SHP77 (cell line): ENCODE measurements around the gene LTB4R.
A peak's percentile ranks its signal among the peaks of the same experiment; 100 is the strongest.

Source experiments
- DNase-seq, 2 experiments: peaks; one replicate each; lab custom pipeline; 2025; lab: John Stamatoyannopoulos, UW

LTB4R gene

DNA sequence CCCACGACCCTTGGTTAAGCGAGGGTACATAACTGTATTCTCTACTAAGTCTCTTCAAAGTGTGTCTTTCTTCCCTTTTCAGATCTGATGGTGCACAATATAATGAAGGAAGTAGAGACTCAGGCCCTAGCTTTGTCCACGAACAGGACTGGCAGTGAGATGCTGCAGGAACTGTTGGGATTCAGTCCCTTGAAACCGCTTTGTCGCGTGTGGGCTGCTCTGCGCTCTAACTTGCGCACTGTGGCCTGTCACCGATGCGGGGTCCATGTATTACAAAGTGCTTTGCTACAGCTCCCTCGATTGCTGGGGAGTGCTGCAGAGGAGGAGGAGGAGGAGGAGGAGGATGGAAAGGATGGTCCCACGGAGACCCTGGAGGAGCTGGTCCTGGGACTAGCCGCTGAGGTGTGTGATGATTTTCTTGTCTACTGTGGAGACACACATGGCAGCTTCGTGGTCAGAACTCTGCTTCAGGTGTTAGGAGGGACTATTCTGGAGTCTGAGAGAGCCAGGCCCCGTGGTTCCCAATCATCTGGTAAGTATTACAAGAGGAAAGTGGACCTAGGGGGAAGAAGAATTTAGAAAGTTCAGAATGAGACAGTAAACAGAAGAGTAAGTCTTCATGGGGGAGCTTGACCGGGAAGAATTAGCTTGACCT, 10.8 kb upstream of the LTB4R start:
- DNase-seq: no peak

DNA sequence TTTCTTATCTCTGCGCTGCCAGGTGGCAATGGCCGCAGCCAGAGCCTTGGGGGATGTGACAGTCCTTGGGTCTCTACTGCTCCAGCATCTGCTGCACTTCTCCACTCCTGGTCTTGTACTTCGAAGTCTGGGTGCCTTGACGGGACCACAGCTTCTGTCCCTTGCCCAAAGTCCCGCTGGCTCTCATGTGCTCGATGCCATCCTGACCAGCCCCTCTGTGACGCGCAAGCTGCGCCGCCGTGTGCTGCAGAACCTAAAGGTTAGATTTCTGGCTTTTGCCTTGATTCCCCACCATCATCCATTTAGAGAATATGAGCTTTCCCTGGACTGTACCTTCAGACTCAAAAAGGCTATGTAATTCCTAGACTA, 7.3 kb upstream of the LTB4R start:
- no peak for DNase-seq

DNA sequence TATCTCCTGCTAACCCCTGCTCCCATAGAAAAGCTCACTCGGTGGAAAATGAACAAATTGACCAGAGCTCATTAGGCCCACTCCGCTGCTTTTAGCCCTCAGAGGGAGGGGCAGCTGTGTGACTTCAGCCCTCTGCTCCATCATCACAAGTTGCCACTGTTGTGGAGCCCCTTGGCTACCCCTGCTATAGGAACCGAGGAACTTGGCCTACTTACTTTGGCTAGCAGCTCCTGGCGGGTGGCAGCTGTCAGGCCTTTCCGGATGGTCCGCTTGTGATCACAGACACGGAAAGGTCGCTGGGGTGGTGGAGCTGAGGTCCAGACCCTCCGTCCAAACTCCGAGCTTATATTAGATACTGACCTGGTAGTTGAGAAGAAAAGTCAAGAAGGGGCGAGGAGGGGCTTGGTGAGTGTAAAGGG, 4.1 kb upstream of the LTB4R start:
- DNase-seq: no peak

DNA sequence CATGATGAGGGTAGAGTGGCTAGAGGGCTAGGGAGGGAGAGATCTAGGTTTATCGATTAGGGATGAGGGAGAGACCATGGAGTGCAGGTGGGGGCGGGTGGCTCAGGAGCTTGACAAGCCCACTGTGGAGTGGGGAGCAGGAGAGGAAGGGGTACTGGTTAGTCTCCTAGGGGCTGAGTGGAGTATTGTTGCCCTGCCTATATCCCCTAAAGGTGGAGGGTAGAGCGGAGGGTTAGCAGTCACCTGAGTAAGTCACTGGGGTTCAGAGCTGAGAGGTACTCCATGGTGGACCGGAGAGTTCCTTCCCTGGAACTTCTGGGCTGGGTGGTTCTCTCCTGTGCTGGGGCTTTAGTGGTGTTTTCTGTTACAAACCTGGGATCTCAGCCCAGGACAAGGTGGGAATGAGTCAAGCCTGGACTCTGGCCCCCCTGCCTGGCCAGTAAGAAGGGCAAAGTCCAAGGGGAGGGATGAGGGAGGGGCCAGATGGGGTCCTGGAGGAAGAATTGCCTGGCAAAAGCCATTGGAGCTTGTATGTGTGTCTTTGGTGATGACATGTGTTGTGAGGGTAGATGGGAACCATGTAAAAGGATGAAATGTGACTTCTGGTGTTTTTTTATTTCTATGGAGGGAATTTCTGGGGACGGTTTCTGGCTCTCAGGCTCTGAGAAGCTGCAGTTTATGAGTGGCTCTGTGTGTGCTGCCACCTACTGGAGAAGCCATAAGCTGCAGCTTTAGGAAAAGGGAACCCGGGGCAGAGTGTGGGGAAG, 3.5 kb upstream of the LTB4R start, which contains the start of gene CIDEB:
TSS of gene CIDEB (minus strand) at position 403 of the 767 bp plus-strand sequence. CDS start at position 284, 119 bp downstream.
- peak; percentile 54 to 67 for DNase-seq

DNA sequence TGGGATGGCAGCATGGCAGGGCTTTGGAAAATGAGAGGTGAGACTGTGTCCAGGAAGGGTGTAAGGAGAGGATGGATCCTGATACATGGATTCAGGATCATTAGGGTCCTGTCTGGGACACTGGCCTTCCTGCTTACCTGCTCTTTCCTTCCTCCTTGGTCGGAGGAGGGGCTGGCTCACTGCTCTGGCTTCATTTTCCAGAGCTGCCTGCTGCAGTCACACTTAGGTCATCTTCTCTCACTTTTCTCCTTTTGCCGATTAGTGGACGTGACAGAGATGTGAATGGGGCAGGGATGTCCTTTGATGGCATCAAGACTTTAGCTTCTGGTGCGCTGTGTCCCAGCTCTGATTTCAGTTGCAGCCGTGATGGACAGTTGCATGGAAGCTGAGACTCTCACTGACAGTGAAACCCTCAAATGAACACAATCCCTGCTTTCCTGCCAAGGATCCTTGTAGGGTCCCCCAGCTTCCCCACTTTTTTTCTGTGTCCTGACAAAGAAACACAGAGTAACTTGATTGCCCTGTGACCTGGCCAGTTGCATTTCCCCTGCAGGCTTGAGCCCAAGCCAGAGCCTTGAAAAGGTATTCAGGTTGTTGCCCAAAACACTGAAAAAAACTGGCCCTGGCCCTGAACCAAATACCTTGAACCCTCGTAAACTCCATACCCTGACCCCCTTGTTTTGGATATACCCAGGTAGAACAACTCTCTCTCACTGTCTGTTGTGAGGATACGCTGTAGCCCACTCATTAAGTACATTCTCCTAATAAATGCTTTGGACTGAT, 2.8 kb upstream of the LTB4R start:
- no peak for DNase-seq

DNA sequence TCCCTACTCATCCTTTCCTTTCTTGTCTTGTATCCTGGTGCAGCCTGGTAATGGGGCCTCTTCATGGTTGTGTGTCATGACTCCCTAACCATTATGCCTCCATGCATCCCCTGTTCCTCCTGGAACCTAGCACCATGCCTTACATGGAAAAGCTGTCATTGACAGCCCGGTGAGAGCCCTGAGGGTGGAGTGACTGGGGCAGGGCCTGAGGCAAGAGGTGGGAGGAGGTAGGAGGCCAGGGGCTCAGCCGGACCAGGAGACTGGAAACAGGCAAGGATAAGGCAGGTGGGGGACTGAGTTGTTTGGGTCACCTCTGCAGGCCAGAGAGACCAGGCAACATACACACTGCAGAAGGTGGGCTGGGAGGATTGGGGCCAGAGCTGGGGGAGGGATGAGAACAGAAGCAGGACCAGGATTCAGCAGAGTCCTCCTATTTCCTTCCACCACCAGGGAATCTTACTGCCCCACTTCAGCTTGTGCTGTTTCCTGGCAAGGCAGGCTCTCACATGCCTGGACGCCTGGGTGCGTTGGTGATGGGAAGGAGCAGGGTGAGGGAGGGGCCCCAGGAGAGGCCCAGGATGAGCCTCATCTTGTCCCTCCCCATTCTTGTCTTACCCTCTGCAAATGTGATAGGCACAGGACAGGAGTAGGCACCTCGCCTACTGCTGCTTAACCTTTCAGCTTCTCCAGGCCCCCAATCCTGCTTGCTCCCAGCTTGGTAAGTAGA, 1.6 kb upstream of the LTB4R start, which contains the start of gene LTB4R2:
TSS of gene LTB4R2 (plus strand) at position 603 of the 727 bp plus-strand sequence. CDS start 525 bp downstream, outside the sequence.
- DNase-seq: no peak

DNA sequence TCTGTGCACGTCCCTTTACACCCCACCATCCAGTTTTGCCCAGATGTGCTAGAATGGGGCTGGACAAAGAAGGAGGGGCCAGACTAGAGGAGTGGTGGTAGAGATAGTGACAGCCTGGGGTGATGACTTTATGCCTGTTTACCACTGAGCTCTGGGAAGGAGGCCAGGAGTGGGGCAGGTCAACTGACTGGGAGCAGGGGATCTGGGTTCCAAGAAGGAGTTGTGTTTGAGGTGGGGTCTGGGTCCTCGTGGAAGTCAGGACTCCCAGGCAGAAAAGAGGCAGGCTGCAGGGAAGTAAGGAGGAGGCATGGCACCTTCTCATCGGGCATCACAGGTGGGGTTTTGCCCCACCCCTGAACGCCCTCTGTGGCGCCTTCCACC, 1.0 kb upstream of the LTB4R start:
- no peak for DNase-seq

DNA sequence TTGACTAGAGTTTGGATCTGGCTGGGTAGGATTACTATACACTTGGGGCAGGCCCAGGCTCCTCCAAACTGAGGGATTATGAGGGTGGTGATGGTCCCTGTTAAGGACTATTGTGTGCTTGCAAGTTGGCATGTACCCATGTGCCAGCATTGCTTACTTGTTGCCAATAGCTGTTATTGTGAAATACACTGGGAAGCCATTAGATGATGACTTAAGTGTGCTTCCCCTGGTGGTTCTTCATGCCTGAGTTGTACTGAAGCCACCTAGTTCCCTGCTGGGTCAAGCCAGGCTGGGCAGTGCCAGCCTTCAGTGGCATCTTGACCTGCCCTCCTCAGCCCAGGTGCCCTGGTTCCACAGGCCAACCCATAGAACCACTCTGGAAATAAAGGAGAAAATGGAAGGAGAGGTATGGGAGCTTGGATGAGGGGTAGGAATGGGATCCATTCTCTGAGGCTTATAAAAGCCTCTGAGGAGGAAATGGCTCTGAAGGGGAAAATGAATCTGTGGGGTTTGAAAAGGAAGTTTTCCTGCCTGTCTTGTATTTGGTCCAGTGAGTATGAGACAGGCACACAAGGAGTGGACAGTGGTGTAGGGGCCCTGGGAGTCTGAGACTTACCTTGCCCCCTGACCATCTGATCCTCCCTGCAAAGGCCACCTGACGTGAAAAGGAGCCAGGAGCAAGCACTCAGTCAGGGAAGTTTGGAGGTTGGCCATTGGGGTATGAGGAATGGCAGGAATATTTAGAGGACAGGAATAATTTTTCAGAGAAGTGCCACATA, 724 bp downstream of the LTB4R start:
- no peak for DNase-seq

DNA sequence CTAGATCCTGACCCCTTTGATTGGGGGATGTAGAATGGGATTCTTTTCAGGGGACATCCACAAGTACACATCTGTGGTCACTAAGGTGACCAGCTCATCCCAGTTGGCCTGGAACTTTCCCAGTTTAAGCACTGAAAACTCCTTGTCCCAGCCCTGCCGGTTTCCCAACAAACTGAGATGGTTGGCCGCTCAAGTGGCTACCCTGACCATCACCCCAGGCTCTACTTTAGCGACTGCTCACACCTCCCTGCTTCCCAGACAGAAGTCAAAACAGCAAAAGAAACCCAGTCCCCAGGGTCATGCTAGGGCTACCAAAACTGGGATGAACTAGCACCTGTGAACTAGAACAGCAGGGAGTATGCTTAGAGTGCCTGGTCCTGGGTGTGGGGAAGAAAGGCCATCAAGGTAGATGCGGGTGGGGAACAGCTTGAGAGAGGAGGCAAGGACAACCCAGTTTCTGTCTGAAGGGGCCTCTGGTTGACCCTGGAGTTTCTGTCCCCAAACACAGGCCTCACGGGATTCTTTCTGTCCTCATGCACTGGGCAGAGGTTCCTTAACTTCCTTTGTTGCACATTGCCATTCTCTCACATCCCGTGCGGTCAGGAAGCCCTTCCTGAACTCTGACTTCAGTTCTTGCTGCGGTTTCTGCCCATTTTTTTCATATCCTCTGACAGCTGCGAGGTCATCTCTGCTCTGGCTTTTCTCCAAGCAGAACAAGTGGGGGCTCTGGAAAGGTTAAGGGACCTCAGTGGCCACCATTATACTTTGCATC, 1.6 kb downstream of the LTB4R start:
- DNase-seq: no peak

DNA sequence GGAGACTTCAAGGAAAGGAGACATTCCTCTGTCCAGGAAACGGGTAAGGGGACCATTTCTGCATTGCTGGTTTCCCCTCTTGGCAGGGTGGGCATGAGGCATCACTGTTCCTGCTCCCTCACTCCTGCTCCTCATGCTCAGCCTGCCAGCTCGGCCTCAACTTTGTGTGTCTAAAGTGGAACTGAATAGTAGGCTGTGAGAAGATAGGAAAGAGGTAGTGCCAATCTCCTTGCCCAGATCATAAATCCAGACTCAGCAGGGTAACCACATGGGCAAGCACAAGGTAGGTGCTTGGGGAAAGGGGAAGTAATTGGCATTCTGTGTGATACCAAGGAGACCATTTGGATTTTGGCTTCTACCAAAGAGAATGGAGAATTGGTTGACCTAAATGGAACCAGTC, 2.6 kb downstream of the LTB4R start:
- no peak for DNase-seq

DNA sequence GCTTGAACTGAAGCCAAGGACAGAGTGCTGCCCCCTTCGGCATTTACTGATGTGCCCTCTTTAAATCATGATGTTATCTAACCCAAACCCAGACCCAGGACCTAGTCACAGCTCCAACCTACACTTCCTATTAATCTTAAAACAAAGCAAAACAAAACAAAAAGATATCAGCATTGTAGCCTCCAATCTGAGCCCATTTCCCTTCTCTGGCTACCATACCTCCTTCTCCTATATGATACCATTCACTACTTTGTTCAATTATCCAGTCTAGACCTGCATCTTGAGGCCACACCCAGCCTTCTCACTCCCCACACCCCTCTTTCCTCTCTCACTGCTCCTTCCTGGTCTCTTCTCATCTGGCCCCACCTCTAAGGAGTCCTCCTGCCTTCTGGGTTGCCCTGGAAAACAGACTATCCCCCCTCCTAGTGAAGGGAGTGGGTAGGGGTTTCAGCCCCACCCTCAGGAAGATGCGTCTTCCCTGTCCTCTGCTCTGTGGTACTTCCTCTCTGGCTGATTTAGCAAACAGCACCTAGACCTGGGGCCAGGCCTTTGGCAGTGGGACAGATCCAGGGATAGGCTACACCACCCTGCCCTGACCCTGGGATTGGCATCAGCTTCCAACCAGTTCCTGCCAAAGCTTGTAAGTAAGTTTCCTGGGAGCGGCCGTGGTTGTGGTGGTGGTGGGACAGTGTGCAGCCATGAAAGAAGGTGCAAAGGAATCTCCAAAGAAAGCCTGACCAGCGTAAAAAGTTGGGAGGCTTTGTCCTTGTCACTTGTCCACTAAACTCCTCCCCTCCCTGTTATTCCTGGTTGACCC, 3.3 kb downstream of the LTB4R start:
- no peak for DNase-seq

DNA sequence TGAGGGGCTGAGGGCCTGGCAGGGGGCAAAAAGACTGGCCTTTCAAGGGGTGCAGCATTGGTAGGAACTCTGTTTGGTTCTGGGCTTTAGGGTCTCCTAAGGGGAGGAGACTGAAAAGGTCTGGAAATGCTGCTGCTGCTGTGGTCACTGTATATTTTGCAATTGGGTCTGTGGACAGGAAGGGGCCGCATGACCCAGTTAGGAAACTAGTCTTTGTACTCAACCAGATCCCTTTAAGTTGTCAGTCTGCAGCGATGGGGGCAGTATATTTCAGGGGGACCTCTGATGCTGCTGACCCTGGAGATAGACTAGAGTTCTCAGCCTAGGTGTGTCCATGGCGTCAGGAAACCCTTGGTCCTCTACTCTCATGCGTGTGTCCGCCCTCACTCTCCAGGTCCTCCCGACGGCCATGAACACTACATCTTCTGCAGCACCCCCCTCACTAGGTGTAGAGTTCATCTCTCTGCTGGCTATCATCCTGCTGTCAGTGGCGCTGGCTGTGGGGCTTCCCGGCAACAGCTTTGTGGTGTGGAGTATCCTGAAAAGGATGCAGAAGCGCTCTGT, 4.0 kb downstream of the LTB4R start:
- no peak for DNase-seq

DNA sequence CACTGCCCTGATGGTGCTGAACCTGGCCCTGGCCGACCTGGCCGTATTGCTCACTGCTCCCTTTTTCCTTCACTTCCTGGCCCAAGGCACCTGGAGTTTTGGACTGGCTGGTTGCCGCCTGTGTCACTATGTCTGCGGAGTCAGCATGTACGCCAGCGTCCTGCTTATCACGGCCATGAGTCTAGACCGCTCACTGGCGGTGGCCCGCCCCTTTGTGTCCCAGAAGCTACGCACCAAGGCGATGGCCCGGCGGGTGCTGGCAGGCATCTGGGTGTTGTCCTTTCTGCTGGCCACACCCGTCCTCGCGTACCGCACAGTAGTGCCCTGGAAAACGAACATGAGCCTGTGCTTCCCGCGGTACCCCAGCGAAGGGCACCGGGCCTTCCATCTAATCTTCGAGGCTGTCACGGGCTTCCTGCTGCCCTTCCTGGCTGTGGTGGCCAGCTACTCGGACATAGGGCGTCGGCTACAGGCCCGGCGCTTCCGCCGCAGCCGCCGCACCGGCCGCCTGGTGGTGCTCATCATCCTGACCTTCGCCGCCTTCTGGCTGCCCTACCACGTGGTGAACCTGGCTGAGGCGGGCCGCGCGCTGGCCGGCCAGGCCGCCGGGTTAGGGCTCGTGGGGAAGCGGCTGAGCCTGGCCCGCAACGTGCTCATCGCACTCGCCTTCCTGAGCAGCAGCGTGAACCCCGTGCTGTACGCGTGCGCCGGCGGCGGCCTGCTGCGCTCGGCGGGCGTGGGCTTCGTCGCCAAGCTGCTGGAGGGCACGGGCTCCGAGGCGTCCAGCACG, 4.7 kb downstream of the LTB4R start:
- no peak for DNase-seq

DNA sequence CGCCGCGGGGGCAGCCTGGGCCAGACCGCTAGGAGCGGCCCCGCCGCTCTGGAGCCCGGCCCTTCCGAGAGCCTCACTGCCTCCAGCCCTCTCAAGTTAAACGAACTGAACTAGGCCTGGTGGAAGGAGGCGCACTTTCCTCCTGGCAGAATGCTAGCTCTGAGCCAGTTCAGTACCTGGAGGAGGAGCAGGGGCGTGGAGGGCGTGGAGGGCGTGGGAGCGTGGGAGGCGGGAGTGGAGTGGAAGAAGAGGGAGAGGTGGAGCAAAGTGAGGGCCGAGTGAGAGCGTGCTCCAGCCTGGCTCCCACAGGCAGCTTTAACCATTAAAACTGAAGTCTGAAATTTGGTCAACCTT, 5.3 kb downstream of the LTB4R start:
- no peak for DNase-seq

DNA sequence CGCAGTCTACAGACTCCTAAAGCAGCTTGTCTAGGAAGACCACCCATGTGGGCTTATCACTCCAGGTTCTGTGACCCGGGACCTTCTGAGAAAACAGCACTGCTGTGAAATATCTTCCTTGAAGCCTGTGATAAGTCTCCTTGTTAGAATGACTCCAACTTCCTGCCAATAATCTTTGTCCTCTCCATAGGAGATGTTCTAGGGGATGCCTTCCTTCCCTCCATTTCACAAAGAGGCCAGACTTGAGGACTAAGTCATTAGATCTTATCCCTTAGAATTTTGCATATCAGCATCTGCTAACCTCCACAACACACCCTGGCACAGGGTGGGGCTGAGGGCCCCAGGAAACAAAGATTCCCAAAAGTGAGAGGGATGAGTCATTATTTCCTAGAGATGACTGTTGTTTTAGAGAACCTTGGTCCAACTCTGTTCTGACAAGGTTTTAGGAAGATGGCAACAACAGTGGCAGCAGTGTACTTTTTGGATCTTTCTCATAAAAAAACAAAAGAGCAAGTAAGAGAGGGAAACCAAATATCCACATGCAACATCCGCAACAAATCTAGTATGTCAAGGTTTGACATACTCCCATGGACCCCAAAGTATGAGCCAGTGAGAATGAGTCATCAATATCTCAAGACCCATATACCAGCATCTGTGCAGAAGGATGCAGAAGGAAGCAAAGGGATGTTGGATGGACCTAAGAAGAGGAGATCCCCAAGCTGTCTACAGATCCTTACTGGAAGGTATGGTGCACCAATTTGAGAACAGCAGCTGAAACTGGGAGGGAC, 6.0 kb downstream of the LTB4R start:
- no peak for DNase-seq

DNA sequence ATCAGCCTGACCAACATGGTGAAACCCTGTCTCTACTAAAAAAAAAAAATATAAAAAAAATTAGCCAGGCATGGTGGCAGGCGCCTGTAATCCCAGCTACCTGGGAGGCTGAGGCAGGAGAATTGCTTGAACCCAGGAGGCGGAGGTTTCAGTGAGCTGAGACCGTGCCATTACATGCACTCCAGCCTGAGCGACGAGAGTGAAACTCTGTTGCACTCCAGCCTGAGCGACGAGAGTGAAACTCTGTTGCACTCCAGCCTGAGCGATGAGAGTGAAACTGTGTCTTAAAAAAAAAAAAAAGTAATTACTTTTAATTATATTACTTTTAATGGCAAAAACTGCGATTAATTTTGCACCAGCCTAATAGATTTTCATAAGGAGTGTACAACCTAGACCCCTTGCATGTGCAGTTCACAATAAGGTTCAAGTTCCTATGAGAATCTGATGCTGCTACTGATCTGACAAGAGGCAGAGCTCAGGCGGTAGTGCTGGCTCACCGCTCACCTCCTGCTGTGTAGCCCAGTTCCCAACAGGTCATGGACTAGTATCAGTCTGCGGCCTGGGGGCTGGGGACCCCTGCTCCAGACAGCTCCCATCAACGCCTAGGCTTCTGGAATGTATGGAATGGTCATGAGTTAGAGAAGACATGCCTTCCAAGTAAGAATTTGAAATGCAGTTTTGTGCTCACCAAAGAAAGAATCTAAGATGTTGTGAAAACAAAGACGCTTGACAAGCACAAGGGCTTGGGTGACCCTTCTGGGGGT, 10.1 kb downstream of the LTB4R start:
- no peak for DNase-seq

DNA sequence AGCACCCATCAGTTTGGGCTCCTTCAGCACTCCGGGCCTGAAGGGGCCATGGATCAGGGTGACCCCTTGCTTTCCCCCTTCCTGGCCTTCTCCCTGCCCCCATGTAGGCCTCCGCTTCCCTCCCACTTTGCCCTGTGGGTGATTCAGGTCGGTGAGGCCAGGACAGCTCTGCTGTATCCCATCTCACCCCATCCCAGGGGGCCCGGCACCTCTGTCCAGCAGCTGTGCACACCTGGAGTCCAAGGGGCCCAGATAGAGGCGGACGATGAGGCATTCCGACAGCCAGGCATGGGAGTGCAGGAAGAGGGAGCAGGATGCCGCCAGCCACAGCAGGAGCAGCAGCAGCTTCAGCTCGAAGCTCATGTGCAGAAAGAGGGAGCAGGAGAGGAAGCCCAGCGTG, 11.4 kb downstream of the LTB4R start:
- no peak for DNase-seq
